GM19372 (cell line): ENCODE data around the gene PAQR4.

Source experiments
- ATAC-seq: cut with Tn5 transposase; IDR thresholded peaks from one replicate; pipeline ENCODE4 v1.9.1; 2021; ENCODE audit warnings: mild to moderate bottlenecking, low read depth, moderate library complexity; ENCODE audit not compliant: unreplicated experiment

PAQR4 gene

GRCh38 chr16:2976673-2977072 is 7.5 kb downstream of the PAQR4 start:
- no peak for ATAC-seq

GRCh38 chr16:2977440-2977839 is 8.3 kb downstream of the PAQR4 start:
- no peak for ATAC-seq

GRCh38 chr16:2979669-2980226 is 10.6 kb downstream of the PAQR4 start:
- ATAC-seq = no peak

DNA sequence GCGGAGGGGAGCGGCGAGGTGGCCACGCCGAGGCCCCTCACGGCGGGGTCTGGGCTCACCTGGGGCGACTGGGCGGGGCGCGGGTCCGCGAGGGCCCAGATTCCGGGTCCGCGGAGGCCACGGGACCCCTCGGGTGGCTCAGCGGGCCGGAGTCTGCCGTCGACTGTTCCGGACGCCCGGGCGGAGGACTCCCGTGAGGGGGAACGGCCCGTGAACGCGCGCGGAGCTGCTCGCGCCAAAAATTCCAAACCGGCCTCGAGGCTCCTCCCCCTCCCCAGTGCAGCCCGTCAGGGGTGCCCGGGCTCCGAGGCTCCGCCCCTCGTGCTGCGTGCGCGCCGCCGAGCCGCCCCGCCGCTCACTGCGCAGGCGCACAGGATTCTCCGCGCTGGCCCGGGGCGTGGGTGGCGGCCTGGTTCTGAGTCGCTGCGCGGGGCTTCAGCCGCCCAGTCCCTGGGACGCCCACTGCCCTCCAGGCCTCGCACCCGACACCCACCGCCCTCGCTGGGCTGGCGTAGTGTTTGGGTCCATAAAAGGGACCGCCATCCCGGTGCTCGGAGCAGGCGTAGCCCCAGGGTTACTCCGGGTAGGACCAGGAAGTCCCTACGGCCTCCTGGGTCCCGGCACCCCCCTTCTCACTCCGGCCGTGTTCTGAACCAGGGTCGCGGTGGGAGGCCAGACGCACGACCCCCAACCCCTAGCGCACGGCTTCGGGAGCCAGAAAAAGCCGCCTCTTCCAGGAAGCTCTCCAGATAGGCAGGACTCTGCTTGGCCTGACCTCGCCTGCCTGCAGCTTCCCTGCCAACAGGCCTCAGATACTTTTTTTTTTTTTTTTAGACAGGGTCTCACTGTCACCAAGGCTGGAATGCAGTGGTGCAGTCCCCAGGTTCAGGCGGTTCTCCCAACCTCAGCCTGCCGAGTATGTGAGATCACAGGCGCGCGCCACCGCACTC is 11.4 kb downstream of the PAQR4 start, which contains the start of gene PKMYT1:
Gene PKMYT1, minus strand, starts transcription at position 220 of the 950 bp plus-strand sequence. CDS start 789 bp downstream, outside the sequence.
- ATAC-seq = peak; percentile 86

DNA sequence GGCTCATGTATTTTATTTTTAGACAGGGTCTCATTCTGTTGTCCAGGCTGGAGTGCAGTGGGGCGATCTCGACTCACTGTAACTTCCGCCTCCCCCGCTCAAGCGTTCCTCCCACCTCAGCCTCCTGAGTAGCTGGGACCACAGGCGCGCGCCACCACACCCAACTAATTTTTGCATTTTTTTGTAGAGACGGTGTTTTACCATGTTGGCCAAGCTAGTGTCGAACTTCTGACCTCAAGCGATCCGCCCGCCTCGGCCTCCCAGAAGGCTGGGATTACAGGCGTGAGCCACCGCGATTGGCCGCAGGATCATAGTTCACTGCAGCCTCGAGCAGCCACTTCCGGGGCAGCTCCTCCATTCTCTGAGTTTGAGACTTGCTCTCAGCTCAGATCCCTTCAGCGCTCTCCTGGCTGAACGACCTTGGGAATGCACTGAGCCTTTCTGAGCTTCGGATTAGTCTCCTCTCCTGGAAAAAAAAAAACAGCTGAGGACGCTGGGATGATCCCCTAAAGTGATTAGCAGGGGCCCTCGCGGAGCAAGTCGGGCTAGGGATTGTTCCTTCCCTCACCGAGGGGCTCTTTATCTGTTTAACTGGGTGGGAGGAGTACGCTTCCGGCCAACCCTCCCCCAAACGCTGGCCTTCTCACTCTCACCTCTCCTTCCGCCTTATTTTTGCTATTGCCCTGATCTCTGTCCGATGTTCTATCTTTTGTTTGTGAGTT is 12.2 kb downstream of the PAQR4 start:
- no peak for ATAC-seq

DNA sequence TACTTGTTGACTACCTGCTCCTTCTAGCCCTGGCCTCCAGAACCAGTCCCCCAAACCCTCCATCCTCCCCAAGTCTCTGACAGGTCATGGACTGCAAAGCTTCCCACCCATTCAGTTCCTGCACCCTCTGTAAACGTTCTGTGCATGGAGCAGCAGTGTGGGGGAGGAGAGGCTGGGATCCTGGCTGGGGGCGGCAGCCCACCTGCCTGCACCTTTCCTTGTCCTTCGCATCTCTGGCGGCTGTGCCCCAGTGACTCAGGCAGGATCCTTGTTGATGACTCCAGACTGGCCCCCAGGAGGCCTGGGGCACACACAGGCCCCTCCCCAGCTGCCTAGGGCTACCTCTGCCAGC is 12.7 kb downstream of the PAQR4 start:
- ATAC-seq = no peak

GRCh38 chr16:2982402-2982801 is 13.3 kb downstream of the PAQR4 start:
- ATAC-seq = no peak

- no peak for ATAC-seq
Measured at GRCh38 chr16:2983706-2984136, 14.6 kb downstream of the PAQR4 start.

DNA sequence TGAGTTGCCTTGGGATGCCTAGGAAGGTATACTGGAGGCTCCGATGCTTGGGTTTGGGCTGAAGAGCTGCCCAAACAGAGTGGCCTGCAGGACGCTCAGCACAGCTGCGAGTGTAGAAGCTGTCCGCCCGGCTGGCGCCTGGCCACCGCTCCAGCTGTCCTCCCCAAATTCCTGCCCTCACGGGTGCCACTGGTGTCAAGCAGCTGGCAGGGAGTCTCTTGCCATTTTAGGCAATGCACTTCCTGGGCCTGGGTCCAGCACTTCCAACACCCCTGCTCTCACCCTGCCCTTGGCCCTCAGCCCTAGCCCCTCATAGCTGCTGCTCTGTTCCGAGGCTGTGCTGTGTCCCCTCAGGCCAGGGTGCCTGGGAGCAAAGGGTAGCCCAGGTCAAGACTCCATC is 16.3 kb downstream of the PAQR4 start:
- no peak for ATAC-seq

DNA sequence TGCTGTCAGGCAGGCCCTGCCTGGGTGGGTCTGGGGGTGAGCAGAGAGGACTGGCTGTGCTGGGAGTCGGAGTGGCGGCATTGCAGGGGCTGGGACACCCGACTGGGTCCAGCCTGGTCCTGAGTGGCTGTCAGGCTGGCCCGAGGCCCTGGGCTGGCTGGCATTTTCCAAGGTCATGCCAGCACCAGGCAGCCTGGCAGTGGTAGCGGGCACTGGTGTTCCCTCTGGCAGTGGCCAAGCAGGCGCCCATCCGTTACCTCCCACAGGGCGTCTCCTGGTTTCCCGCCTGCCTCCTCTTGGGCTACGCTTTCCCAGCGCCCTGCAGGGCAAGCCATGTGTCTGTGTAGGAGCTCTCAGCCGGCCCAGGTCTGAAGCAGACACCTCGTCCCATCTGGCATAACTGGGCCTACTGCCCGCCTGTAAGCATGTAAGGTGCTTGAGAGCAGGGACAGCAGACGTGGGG is 16.8 kb downstream of the PAQR4 start:
- no peak for ATAC-seq

- ATAC-seq = no peak
Measured at GRCh38 chr16:2986623-2987188, 17.6 kb downstream of the PAQR4 start.

- no peak for ATAC-seq
Measured at GRCh38 chr16:2987286-2987685, 18.1 kb downstream of the PAQR4 start.

GRCh38 chr16:2987833-2988232 is 18.7 kb downstream of the PAQR4 start:
- ATAC-seq = no peak

DNA sequence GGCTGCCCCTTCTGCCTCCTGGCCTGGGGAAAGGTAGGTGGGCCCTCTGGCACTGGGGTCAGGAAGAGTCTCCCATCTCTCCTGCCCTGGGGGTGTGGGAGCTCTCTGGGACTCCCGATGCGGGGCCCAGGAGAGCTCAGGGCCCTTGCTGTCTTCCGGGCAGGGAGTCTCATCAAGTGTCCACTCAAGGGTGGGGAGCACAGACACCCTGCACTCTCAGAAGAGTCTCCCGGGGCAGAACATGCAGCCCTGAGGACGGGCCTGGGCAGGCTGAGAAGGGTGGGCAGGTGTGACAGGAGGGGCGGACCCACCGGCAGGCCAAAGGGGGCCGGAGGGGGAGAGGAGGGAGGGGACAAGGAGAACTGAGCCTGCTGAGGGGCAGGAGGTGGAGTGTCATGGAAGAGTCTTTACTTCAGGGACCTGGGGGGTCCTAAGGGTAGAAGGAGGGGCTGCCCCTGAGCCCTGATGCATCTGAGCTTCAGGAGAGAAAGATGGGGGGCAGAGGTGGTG is 19.5 kb downstream of the PAQR4 start:
- ATAC-seq = no peak

DNA sequence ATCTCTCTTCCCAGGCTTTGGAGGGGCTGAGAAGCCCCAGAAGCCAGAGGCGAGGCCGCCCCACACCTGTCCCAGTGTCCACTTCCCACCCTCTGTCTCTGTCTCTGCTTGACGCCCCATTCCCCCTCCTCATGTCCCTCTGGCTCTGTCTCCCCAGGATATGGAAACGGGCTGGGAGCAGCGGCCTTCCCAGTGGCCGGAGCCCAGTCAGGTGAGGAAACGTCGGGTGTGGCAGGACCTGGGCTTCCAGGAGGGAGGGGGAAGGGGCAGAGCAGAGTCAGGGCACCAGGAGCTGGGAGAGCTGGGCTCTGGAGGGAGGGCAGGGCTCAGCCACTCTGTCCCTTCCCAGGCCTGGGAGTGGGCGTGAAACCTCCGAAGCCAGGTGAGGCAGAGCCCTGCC is 21.7 kb downstream of the PAQR4 start:
- ATAC-seq = no peak

DNA sequence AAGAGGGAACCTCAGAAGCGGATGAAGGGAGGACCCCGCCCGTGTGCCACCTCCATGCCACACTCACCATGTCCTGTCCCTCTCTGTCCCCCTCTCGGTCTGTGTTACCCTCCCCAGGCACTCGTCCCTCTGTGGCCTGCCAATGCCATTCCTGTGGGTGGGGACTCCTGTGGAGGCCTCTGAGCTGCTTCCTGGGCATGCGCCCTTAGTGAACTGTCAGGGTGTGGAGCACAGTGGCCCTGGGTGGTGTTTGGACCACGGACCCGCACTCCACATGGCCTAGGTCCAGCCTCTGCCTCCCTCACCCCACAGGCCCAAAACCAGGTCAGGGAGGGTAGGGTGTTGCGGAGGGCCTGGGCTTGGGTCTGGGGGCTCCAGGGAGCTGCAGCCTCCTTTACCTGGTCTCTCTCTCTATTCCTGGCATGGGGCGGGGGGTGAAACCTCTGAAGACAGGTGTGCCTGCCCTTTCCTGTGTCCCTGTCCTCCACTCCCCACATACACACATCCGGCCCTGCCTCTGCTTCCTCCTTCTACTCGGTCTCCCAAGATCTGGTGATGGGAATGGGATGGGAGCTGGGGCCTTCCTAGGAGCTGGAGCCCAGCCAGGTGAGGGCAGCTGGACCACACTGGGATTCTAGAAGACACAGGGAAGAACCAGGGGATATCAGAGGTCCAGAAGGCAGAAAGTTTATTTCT is 22.6 kb downstream of the PAQR4 start:
- ATAC-seq = no peak

DNA sequence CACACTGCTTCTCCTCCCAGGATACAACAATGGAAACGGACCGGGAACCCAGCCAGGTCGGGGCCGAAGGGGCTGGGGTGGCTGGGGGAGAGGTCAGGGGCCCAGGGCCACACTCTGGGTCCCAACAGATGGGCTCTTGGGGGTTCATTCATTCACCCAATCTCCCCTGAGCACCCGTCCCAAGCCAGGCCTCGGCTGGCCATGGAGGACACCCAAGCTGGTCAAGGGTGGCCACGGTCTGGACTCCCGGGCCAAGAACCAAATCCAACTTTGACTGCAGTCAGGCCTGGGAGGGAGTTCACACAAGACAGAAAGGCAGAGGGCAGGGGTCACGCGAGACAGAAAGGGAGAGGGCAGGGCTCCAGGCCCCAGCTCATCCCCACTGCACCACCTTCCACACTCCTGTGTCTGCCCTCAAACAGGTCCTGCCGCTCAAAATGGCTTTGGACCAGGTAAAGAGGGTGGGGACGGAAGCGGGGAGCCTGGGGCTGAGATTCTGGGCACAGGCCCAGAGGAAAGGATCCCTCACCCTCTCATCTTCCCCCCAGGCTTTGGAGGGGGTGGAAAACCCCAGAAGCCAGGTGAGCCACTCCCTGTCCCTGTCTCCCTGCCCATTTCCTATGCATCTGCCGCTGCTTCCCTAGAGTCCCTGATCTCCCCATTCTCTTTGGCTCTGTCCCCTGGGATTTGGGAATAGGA is 23.4 kb downstream of the PAQR4 start:
- ATAC-seq = no peak

DNA sequence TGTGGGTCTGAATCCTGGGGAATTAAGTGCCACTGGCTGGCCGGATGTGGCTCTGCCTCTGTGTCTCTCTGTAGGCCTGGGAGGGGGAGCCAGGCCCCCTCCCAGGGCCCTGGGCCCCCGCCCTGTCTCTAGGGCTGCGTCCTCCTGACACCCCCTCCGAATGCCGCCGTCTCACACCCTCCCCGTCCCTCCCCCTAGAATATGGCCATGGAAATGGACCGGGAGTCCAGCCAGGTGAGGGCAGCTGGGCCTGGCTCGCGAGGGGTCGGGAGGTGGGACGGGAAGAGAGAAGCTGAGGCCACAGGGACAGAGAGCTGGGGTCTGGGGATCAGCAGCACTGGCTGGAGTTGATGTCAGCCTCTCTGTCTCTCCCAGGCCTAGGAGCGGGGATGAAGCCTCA is 27.1 kb downstream of the PAQR4 start:
- ATAC-seq = no peak

GRCh38 chr16:2999929-3000328 is 30.8 kb downstream of the PAQR4 start:
- no peak for ATAC-seq
